Stimulated activated CD4-positive, alpha-beta T cell treated with anti-CD3 and anti-CD28 coated beads, Interleukin-2, amount 100 ng/mL, for 4 hours (primary cell): ENCODE results near the gene ADSL.

Experiments used
- DNase-seq: peaks from one replicate; pipeline ENCODE4 v3.0.0-alpha.2; 2020; ENCODE audit warnings: low read depth

Gene ADSL

DNA sequence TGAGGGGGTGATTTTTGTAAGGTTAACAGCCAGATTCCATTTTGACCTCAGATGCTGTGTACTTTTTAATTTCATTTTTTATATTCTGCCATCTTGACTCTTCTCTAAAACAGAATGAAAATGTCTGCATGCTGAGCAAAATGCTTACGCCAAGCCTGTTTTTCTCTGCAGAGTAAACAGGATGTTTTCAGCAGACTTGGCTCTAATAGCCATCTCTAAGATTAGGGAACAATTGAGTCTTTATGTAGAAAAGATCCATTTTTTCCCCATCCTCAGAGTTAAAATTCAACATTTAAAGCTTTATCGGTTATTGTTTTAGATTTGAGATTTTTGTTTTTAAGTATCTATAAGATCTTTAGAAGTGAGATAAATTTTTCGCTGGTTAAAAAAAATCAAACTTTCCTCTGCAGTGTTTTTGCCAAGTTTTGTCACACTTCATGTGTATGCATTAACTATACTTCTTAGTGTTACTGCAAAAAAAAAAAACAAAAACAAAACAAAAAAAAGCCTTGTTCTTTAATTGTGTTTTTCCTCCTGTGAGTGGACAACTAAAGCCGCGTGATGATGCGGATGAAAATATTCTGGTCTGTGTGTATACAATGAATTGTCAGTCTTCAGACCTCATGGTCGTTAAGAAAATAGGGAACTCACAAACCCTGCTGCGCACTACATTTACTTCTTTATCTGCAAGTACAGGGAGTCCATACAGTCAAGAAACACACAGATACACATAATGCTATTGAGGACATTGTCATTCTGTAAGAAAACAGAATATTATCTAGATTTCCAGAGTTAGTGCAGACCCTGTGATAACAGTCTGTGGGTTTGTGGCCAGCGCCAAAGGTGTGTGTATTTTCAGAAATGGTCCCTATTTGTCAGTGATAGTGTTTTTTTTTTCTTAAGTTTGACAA is 17.5 kb upstream of the ADSL start:
- DNase-seq: no peak

DNA sequence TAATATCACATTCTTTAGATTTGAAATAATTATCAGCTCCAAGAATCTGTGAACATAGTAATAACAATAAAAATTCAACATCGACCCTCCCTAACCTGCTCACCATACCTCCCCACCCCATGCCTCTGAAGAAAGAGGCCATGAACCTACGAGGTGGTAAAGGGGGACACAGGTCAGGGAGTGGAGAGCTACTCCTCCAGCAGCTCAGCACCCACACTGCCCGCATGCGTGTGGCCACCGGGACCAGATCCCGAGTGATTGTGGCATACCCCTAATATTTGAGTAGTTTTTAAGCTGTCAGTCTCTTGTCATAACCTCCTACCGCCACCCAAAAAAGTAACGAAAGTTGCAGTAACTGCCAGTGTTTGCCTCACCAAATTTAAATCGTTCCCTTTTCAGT is 16.8 kb upstream of the ADSL start:
- DNase-seq: no peak

DNA sequence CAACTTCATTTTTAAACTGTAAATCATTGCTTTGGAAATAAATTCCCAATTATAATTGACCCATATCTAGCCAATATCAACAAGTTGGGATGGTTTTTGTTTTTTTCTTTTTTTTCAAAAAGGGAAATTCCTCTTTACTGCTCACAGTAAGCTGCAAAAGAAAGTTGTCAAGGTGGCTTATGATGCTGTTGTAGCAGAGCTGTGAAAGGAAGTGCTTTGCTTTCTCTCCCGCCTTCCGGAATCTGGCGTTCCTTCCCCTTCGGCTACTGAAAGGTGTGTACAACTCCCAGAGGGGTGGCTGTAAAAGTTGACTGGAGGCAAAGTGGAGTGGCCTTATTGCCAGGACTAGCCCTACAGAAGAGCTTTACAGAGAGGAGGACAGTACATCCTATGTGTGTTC is 16.2 kb upstream of the ADSL start:
- DNase-seq: no peak

DNA sequence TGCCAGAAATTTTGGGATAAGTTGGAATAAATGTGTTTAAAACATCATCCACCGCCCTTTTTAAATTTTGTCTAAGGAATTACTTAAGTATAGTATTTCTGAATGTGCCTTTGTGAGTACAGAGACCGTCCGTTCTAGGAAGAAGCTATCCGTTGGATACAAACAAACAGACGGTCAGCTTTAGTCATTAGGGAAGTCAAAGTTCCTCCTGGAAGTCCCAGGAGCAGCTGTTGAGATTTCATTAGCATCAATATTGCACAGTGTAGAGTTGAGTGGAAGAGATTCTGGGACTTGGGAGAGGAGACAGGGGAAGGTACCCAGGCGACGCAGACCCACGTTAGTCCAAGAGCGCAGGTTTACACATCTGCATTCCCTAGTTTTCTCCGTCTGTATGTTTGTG is 15.7 kb upstream of the ADSL start:
- no peak for DNase-seq

DNA sequence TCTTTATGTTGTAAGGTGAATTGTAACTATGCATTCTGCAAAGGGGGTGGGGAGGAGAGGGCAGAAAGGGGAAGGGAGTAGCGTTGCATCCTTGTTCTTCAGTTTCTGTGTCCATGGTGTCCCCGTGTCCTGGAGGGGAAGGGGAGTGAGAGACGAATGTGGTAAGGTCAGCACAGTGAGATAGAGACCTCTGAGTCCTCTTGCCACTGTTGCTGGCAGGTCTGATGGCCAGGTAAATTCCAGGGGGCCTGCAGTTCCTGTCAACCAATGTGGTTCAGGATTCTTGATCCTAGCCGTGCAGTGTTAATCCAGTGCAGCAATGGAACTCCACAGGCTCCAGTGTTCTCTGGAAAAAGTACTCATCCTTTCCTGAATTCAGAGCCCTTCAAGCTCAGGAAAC is 14.6 kb upstream of the ADSL start:
- no peak for DNase-seq

DNA sequence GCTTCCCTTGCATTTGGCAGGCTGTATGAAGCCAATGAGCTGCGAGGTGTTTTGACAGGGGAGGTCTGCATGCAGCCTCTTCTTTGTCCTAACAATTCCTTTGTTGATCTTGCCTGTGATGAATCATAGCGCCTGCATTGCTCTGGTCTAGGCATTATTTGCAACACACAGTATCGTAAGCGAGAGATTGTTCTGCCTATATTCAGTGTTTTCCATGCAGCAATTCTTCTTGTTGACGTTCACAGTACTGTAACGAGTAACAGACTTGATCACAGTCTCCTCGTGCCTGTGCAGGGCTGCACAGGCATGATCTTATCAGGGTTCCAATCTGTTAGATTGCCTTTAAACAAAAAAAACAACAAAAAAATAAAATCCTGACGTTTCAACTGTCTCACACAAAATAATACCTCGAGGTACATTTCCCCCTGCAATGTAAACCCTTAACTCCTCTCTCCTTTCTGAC is 13.9 kb upstream of the ADSL start:
- DNase-seq: no peak

DNA sequence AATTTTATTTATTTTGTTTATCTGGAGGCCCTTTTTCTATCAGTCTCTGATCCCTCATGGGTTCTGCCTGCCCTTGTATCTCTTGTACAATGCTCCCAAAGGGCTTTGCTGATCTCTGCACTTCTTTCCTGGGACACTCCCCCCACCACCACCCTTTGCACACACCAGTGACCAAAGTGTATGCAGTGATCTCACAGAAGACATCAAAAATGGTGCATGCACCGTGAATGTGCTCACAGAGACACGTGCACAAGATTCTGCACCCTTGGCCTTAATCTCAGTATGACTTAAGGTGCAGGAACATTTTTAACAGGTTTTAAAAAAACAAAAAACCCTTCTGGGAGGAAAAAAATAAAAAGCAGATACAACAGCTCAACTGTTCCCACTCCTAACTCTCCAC is 12.2 kb upstream of the ADSL start:
- no peak for DNase-seq

DNA sequence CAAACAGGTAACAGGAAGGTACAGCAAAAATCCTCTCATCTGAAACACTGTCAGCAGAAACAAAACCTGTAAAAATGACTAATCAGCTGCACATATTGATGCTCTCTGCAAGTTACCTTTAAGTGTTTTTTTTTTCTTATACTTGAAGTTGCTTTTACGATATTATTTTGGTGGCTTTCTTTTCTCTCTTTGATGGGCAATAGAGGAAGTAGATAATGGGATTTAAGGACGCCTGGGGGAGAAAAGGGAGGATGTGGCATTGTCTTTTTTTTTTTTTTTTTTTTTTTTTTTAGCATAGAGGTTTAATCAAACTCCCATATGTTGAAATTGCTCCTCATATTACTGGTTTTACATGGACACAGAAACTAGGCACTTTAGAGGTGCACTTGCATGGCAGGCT is 11.4 kb upstream of the ADSL start:
- DNase-seq: no peak

DNA sequence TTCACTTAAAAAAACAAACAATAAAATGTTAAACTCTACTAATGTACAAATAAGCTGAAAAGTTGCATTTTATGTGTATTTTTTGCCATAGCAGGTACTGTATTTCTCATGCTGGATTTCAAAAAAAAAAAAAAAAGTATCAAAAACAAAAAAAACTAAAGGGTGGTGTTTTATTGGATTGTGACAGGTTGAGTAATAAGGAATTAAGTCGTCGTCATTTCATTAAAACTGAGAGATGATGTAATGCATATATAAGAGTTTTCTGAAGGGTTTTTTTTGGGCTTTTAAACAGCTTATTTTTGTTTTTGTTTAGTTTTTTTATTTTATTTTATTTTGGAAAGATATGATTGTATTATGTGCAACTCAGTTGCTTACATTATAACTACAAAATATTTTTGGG is 10.9 kb upstream of the ADSL start:
- no peak for DNase-seq

DNA sequence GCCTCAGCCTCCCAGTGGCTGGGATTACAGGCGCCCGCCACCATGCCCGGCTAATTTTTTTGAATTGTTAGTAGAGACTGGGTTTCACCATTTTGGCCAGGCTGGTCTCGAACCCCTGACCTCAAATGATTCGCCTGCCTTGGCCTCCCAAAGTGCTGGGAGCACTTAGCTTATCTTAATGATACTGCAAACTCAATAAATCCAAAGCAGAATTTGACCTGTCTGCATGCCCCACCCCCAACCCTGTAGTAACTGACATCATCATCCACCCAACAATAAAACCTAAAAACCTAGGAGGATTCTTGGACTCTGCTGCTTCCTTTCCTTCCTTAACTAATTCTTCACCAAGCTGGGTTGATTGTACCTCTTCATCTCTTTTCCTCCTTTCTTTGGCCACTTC is 6.3 kb upstream of the ADSL start:
- no peak for DNase-seq

DNA sequence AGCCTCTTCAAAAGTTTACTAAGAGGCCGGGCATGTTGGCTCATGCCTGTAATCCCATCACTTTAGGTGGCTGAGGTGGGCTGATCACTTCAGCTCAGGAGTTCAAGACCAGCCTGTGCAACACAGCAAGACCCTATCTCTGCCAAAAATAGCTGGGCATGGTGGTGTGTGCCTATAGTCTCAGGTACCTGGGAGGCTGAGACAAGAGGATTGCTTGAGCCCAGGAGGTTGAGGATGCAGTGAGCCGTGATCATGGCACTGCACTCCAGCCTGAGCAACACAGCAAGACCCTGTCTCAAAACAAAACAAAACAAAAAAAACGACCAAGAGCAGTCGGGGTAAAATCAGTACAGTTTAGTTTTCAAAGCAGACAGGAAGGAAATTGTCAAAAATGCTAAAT is 4.7 kb upstream of the ADSL start:
- DNase-seq: no peak

DNA sequence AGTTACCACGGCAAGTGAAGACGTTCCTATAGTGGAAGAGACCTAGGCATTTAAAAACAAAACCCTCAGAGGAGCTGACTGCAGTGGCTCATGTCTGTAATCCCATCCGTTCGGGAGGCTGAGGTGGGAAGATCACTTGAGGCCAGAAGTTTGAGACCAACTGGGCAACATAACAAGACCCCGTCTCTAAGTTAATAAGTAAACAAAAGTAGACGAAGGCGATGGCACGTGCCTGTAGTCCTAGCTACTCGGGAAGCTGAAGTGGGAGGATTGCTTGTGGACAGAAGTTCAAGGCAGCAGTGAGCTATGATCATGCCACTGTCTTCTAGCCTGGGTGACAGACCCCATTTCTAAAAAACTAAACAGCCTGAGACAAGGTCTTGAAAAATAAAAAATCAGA is 3.8 kb upstream of the ADSL start:
- no peak for DNase-seq

DNA sequence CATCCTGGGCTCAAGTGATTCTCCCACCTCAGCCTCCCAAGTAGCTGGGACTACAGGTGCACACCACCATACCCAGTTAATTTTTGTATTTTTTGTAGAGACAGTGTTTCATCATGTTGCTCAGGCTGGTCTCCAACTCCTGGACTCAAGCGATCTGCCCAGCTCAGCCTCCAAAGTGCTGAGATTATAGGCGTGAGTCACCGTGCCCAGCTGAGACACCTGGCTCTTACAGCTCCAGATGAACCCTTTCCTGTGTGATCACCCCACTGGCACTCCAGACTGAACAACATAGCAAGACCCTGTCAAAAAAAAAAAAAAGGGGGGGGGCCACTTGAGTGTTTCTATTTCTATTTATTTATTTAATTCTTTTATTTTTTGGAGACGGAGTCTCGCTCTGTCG is 1.0 kb upstream of the ADSL start:
- DNase-seq: peak; percentile 31

DNA sequence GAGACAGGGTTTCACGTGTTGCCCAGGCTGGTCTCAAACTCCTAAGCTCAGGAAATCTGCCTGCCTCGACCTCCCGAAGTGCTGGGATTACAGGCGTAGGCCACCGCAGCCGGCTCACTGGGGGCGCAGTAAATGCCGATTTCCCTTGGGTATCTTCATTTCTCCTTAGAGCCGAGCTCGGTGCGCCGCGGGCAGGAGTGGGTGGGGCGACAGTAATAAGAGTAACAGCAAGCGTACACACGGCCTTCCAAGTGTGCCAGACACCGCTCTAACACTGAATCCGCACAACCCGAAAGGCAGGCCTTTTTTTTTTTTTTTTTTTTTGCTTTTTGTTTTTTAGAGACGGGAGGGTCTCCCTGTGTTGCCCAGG is 500 bp upstream of the ADSL start:
- DNase-seq: peak; percentile 46

DNA sequence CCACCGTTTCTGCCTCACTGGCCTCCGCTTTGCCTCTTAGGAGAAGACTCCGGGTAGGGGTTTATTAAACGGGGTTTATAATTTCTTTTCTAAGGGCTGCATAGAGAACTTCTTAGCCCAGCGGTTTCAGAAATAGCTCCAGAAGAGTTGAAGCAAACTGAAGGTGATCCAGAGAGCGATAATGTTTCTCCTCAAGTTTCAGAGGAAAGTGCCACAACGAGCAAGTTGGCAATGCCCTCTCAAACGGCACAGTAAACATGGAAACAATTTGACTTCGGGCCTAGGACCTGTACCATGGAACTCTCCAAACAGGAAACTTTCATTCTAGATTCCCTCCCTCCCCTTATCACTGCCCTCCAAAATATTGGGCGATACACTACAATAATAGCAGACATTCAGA is 1.0 kb downstream of the ADSL start:
- DNase-seq: no peak

DNA sequence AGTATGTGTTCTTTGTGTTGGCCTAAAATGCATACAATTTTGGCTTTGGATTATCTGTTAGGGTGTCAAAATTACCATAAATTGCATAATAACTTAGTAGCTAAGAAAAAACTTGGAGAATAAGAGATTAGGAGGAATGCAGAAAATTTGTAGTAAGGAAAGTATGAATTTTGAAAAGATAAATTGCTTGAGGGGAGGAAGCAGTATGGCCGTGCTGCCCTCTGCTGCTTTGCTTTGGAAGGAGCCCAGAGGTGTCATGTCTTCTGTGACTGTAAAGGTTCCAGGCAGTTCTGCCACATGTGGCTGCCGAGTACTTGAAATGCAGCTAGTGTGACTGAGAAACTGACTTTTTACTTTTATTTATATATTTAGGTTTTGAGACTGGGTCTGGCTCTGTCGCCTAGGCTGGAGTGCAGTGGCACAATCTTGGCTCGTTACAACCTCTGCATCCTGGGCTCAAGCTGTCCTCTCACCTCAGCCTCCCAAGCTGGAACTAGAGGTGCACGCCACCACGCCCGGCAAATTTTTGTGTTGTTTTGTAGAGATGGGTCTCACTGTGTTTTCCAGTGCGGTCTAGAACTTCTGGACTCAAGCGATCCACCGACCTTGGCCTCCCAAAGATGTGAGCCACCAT is 1.8 kb downstream of the ADSL start:
- DNase-seq: peak; percentile 52

DNA sequence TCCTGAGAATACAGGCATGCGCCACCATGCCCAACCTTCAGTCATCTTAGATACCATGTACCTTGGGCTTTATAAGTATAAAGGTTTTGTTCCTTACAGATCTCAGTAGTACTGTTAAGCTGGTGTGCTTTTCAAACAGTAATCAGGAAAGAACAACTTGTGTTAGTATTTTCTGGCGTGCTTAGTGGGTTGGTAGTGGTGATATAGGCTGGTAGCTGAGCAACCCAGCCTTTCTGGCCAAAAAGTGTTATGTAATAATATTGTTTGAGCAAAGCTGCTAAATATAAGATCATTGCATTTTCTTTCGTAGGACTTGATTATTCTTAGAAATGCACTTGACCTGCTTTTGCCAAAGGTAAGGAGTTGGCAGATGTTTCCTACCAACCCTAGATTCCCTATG is 6.5 kb downstream of the ADSL start:
- DNase-seq: no peak

DNA sequence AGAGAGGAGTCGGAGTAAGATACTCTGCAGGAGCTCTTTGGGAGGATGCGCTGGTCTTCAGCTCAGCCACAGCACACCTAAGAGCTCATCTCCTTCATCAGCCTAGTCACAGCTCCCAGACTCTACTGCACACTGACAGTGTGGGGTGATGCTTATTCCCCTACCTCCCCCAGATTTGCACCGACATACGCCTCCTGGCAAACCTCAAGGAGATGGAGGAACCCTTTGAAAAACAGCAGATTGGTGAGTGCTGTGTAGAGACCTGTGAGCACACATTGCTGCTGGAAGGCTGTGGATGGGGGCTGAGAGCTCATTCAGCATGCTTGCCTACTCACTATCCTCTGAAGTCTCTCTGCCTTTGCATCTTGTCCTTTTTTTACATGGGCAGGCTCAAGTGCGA is 14.8 kb downstream of the ADSL start:
- no peak for DNase-seq

DNA sequence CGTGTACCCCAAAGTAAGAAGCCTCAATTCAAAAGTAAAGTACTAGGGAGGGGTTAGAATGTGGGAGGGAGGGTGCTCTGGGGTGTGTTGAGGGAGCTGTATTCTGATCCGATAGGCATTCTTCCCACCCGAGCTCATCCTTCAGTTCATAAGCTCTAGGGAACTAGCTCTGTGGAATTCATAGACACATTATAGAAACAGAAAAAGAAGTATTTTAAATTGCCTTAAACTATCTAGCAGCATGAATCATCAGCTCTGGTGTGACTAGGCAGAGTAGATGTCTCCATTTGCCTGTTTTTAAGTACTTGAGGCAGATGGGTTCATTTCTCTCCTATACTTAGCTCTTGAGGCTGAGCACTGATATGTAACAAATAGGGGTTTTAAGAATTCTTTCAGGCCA is 16.8 kb downstream of the ADSL start:
- DNase-seq: no peak

DNA sequence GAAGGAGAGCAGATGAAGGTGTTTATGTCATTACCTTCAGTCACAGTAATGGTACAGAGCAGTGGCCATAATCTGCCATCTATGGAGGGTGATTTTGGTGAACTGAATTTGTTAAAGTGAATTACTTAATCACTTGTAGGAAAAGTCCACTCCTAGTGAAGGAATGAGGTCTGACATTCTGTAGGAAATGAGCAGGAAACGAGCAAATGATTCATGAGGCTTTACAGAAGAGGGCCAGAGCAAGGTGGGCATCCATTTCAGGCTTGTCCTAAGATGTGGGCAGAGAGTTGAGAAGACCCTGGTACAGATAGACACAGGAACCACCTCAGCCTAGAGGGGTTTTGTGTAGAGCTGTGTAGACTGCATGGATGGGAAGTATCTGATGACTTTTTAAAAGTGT is 18.1 kb downstream of the ADSL start:
- DNase-seq: no peak

DNA sequence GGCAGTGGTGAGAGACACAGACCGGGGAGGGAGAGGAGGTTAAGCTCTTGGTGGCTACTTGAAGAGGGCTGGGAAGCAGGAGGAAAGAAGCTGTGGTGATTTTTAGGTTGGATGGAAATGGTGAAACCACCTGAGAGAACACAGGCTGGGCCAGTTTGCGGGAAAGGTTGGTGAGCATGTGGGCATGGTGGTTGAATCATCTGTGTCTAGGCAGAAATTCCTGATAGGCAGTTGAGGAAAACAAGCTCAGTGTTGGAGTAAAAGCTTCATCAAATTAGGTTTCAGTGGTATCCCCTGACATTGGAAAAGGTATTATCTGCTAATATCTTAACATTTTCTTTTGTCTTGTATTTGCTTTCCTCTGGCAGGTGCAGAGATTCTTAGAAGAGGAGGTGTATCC is 19.8 kb downstream of the ADSL start:
- no peak for DNase-seq

DNA sequence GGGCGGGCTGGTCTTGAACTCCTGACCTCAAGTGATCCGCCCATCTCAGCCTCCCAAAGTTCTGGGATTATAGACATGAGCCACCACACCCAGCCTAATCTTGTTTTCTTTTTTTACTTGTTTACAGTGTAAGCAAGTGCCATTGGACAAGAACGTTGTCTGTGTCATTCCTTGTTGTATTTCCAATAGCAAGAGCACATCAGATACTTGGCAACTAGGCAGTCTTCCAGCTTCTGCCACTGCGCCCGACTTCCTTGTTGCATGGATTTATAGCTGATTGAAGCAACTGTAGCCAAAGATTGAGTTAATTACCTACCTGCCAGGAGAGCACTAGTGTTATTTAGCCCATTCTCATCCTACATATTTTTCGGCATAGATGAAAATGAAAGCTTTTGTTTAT is 21.0 kb downstream of the ADSL start:
- DNase-seq: no peak

DNA sequence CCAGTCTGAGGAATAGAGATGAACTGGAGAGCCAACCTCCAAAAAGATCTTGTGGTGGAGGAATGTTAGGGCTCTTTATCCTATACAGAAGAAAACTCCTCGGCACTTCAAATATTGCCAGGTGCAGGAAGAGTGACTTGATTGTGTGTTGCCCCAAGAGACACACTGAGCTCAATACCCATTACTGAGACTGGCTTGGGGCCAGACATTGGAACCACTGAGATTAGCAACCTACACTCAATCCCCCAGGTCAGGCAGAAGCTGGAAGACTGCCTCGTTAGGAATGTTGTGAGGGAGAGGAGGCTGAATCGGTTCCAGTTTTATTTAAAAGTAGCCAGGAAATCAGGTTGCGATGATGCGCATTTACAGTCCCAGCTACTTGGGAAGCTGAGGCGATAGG is 21.7 kb downstream of the ADSL start:
- no peak for DNase-seq

DNA sequence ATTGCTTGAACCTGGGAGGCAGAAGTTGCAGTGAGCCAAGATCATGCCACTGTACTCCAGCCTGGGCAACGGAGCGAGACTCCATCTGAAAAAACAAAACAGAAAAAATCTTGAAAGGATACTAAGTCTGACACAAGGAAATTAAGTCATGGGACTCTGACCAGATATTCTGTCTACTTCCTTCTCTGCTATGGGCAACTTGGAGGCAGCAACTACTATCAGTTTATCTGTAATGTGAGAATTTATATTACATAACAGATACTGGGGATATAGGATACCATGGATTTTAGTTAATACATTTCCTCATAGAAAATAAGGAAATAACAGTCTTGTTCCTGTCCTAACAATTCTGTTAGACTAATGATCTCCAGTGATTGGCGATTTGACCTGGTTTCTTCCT is 22.5 kb downstream of the ADSL start:
- no peak for DNase-seq
